Heart right ventricle (tissue), 16 donors: ENCODE data around the gene TROAP. TPM values are rescaled to one million over a fixed set of nuclear protein-coding genes. Genes with fewer than 3 reads are reported as not detected.
A peak's percentile ranks its signal among the peaks of the same experiment; 100 is the strongest.

Experiments used
- ATAC-seq, 8 donors: fragments of 200-7000 bp; cut with Tn5 transposase; one replicate each; pipeline ENCODE4 v1.9.1; 2020; ENCODE audit warnings: mild to moderate bottlenecking in 8 of 8, moderate library complexity in 8 of 8, moderate number of reproducible peaks in 1 of 8
- DNase-seq, 2 donors: peaks; one replicate each; pipeline ENCODE4 v3.0.0-alpha.2; 2020
- H3K27ac ChIP-seq, 10 donors: fragments of 200-600 bp; sonication (generic) in 2 of 10; one replicate each; pipeline versions ENCODE4 v1.5.0 to v1.8.0; 2020 to 2022; ENCODE audit warnings: mild to moderate bottlenecking in 3 of 10
- H3K27me3 ChIP-seq, 7 donors: fragments of 200-600 bp; one replicate each; pipeline ENCODE4 v1.8.0; 2021 to 2022; ENCODE audit warnings: mild to moderate bottlenecking in 2 of 7
- H3K36me3 ChIP-seq, 9 donors: fragments of 200-600 bp; sonication (generic) in 1 of 9; one replicate each; pipeline versions ENCODE4 v1.5.0 to v1.8.0; 2020 to 2022; ENCODE audit warnings: mild to moderate bottlenecking in 2 of 9
- H3K4me1 ChIP-seq, 9 donors: fragments of 200-600 bp; sonication (generic) in 1 of 9; one replicate each; pipeline versions ENCODE4 v1.5.0 to v1.8.0; 2020 to 2022; ENCODE audit warnings: mild to moderate bottlenecking in 4 of 9
- H3K4me3 ChIP-seq, 10 donors: fragments of 200-600 bp; sonication (generic) in 2 of 10; one replicate each; pipeline versions ENCODE4 v1.5.0 to v1.8.0; 2020 to 2022; ENCODE audit warnings: mild to moderate bottlenecking in 7 of 10, moderate library complexity in 2 of 10
- H3K9me3 ChIP-seq, 11 donors: fragments of 200-600 bp in 10 of 11; sonication (generic) in 2 of 11; one replicate each; pipeline versions ENCODE4 v1.5.0 to v1.8.0; 2013 to 2022; ENCODE audit warnings: mild to moderate bottlenecking in 2 of 11, control low read depth in 1 of 11, moderate library complexity in 1 of 11
- WGBS, 2 donors: extraction: QIAGEN DNeasy Blood & Tissue Kit; methylation state at CpG; one replicate each; pipeline ENCODE4 v1.1.7; 2013; ENCODE audit warnings: inconsistent platforms in 1 of 2; 5-methylcytosine and 5-hydroxymethylcytosine counted together
- intact Hi-C, 10 donors: fragments of 100-400 bp; cut with DNase I; formaldehyde crosslinking; loops; one replicate each; pipeline versions ENCODE4 v1.11.1 to v1.14.2; 2022
- polyA plus RNA-seq, 2 donors: library from polyadenylated mRNA; stranded (reverse); fragments of 200-250 nt; gene quantifications; one replicate each; pipeline ENCODE4 v1.2.3, GENCODE V29; 2013
- total RNA-seq, 10 donors: library from RNA; stranded (reverse); fragmentation: NEBNext Ultra II Directional in 3 of 10; extraction: Animal tissue kit (Norgen Biotek cat#: 25700) in 3 of 10; gene quantifications; one replicate each; pipeline versions ENCODE4 v1.2.1 to v1.2.4, GENCODE V29; 2021 to 2023
- TF ChIP-seq, protein P1 (sequence below), 9 donors: fragments of 200-600 bp; sonication (generic) in 2 of 9; IDR thresholded peaks; one replicate each; pipeline versions ENCODE4 v1.5.0 to v1.8.0; 2021 to 2022; ENCODE audit warnings: antibody characterized with exemption in 9 of 9, mild to moderate bottlenecking in 5 of 9, moderate library complexity in 1 of 9
- donor health status: Arrhythmogenic right ventricular cardiomyopathy.
- donor health status: ischemic (EF 13 %, LVEDD 7.1; RV severe dilation, severe dysfunction).
- donor health status: healthy with polysubstance abuse.
- donor health status: DM: no; HTN: yes; CAD: no.
- donor health status: DM: no; HTN: no; CAD: no.
- donor health status: ischemic (EF 25% LVEDD 6.9; RV normal size, moderate dysfunction).
- donor health status: ischemic (EF 25% LVEDD 5.7; RV mildly dilated, moderate dysfunction).
- donor health status: healthy.
- donor health status: DM: yes; HTN: yes; CAD: no.
- donor health status: Ischemic cardiomyopathy.
- donor health status: ischemic (EF 35%, LVEDD 5.7; RV mildly dilated, moderate dysfunction).
- donor health status: nonischemic (EF 11% LVEDD 7.7; RV severe dilation, severe dysfunction).
- donor health status: DM: yes; HTN: yes; CAD: no.
- donor health status: PGD.
- donor health status: ischemic (EF 29% LVEDD 5.4; RV normal size, mild dysfunction).
- donor health status: nonischemic (EF 23%, LVEDD 6.1; RV moderate dilation, normal function).

The TROAP gene
- total and polyA plus RNA-seq, 12 donors, result 0.20 to 4.9 (median 0.72) TPM; not detected in 3

DNA sequence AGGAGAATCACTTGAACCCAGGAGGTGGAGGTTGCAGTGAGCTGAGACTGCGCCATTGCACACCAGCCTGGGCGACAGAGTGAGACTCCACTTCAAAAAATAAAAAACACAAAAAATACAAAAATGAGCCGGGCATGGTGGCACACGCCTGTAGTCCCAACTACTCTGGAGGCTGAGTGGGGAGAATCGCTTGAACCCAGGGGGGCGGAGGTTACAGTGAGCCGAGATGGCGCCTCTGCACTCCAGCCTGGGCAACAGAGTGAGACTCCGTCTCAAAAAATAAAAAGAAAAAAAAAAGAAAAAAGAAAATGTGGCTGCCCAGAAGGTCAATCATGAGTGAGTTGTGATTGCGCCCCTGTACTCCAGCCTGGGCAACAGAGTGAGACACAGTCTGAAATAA lies 32.9 kb downstream of the TROAP start:
- H3K4me3 ChIP-seq, result no peak overlapping the region
- ATAC-seq (no peak), DNase-seq (no peak)
- peaks cover 6 to 60% (median 28%) of the 10 kb centered on the region in 7 donors for H3K27me3 ChIP-seq
- H3K9me3 ChIP-seq, result no peaks in the 10 kb centered on the region
- no peak overlapping the region for H3K27ac ChIP-seq
- TF ChIP-seq, protein P1, sequence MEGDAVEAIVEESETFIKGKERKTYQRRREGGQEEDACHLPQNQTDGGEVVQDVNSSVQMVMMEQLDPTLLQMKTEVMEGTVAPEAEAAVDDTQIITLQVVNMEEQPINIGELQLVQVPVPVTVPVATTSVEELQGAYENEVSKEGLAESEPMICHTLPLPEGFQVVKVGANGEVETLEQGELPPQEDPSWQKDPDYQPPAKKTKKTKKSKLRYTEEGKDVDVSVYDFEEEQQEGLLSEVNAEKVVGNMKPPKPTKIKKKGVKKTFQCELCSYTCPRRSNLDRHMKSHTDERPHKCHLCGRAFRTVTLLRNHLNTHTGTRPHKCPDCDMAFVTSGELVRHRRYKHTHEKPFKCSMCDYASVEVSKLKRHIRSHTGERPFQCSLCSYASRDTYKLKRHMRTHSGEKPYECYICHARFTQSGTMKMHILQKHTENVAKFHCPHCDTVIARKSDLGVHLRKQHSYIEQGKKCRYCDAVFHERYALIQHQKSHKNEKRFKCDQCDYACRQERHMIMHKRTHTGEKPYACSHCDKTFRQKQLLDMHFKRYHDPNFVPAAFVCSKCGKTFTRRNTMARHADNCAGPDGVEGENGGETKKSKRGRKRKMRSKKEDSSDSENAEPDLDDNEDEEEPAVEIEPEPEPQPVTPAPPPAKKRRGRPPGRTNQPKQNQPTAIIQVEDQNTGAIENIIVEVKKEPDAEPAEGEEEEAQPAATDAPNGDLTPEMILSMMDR (IDR thresholded peaks at IDR 0.05), result no peak
- intact Hi-C loops, result loop anchor here in 3 of 10 donors (5.0 to 10.0 kb wide), 2 partner anchors 226 to 229 kb away; no protein-coding TSS in a partner anchor
- H3K36me3 ChIP-seq, result no peaks in the 10 kb centered on the region
- WGBS, 2 donors, result 95 to 98% methylated on average over 10 of the region's 10 CpGs
- H3K4me1 ChIP-seq, result peaks cover 0 to 6% (median 0%) of the 10 kb centered on the region in 9 donors

DNA sequence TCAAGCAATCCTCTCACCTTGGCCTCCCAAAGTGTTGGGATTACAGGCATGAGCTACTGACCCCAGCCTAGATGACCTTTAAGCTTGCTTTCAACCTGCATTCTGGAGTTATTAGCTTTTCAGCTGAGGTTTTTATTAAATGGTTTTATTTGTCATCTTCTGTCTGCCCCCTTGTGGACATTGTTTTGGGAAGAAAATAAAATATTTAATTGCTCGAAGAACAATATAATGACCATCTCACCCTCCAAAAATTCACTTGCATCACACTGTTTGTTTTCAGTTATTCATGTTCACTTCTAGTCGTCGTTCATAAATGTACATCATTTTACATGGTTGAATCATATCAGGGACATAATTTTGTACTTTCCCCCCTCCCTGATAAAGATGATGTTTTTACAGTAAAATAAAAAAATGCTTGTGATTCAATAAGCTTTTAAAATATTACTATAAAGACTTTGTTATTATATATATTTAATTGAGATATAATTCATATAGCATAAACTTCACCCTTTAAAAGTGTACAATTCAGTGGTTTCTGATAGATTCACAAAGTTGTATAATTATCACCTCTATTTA lies 34.1 kb downstream of the TROAP start:
- H3K27me3 ChIP-seq, result peaks cover 0 to 48% (median 18%) of the 10 kb centered on the region in 7 donors
- peaks cover 0 to 6% (median 0%) of the 10 kb centered on the region in 9 donors for H3K4me1 ChIP-seq
- ATAC-seq, result no peak
- DNase-seq, result no peak
- H3K9me3 ChIP-seq, result no peaks in the 10 kb centered on the region
- TF ChIP-seq, protein P1 (IDR thresholded peaks at IDR 0.05), result peak in 7 of 9 donors; percentile 34 to 58 (median 43)
- no peak overlapping the region for H3K27ac ChIP-seq
- no peak overlapping the region for H3K4me3 ChIP-seq
- 19 to 24% methylated on average over 3 of the region's 3 CpGs for WGBS, 2 donors
- H3K36me3 ChIP-seq, result no peaks in the 10 kb centered on the region
- intact Hi-C loops, result loop anchor here in 3 of 10 donors (5.0 to 10.0 kb wide), 2 partner anchors 225 to 228 kb away; no protein-coding TSS in a partner anchor

DNA sequence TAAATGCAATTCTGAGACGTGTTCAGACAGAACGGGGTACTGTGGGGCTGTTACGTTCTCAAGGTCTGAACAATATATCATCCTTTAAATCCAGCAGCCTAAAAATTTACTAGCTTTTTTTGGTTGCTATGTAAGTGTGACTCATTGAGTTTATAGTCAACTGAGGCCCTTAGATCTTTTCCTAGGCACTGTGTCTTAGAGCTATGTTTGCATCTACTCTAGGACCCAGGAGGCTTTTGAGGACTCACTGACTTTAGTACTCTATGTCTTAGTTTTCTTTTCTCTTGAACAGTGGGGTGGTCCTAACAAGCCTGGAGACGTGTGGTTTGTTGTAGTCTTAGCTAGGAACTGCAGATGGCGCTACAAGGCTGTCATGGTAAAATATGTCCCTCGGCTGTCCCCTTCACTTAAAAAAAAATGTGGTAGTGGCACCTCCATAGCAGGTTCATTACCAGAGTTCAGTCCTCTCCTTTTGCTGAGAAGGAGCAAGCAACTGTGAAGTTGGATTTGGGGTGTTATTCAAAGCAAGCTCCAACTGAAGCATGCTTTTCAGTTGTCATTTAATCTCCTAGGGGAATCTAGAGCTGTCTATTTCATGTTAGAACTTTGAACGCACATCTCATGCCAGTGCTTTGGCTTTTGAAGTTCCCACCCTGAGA lies 35.6 kb downstream of the TROAP start:
- Histone ChIP-seq H3K27me3 (peaks cover 0 to 33% (median 5%) of the 10 kb centered on the region in 7 donors), H3K9me3 (no peaks in the 10 kb centered on the region), H3K4me1 (peaks cover 0 to 6% (median 0%) of the 10 kb centered on the region in 9 donors), H3K36me3 (no peaks in the 10 kb centered on the region), H3K4me3 (no peak overlapping the region), H3K27ac (no peak overlapping the region)
- DNase-seq, result peak in 1 of 2 donors; percentile 58
- intact Hi-C loops, result loop anchor here (1.0 to 10.0 kb wide), 8 partner anchors 154 to 226 kb away; no protein-coding TSS in a partner anchor
- ATAC-seq, result peak; percentile 74 to 91 (median 80)
- WGBS, 2 donors, result 22 to 24% methylated on average over 7 of the region's 7 CpGs
- TF ChIP-seq, protein P1 (IDR thresholded peaks at IDR 0.05), result peak; percentile 71 to 90 (median 83)

DNA sequence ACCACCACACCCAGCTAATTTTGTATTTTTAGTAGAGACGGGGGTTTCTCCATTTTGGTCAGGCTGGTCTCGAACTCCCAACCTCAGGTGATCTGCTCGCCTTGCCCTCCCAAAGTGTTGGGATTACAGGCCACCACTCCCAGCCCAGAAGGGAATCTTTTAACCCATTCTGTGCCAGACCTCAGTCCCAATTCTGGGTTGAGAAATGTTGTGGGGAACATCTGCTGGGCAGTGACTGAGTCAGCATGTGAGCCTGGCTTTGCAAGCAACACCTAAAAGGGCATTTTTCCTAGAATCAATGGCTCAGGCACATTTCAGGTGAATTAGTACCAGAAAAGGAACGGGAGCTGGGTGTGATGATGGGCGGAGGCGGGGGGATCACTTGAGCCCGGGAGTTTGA lies 36.6 kb downstream of the TROAP start:
- H3K36me3 ChIP-seq, result no peaks in the 10 kb centered on the region
- no peak for ATAC-seq
- H3K9me3 ChIP-seq, result no peaks in the 10 kb centered on the region
- TF ChIP-seq, protein P1 (IDR thresholded peaks at IDR 0.05), result no peak
- H3K27me3 ChIP-seq, result peaks cover 0 to 24% (median 0%) of the 10 kb centered on the region in 7 donors
- no peak overlapping the region for H3K27ac ChIP-seq
- no peak overlapping the region for H3K4me3 ChIP-seq
- WGBS, 2 donors, result 82 to 87% methylated on average over 7 of the region's 7 CpGs
- no peak for DNase-seq
- H3K4me1 ChIP-seq, result peaks cover 0 to 6% (median 0%) of the 10 kb centered on the region in 9 donors
- intact Hi-C loops, result loop anchor here in 9 of 10 donors (1.0 to 10.0 kb wide), 7 partner anchors 153 to 225 kb away; no protein-coding TSS in a partner anchor
